Measurements from ENCODE around the gene FXYD6.

FXYD6 gene

DNA sequence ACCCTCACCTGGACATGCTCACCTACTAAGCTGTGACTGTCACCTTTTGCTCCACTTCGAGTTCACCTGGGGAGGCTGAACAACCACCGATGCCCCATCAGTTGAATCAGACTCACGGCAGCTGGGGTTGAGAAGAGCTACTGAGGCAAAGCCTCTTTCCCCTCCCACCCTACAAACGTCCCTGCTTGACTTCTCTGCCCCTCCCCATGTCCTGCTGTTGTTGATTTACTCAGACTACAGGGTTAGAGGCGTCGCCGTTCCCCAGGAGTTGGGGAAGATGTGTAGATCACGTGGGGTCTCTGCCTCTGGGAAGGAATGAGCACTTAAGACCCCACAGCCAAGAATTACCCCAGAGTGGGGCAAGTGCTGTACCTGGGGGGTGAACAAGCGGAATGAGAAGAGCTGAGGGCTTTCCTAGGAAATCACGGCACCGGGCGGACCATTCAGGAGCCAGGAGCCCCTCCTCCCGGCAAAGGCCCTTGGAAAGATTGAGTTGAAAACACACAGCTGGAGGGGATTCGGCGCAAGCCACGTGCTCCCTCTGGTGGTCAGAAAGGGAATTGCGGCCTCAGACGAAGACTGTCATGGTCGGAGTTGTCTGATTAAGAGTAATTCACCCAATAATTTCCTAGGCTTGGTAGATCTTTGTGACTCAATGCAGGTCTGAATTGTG lies 59.0 kb downstream of the FXYD6 start:
- Histone ChIP-seq H3K27ac (replicated peaks) (0 out of 2 replicates have a peak overlapping the region, but pooled peaks have one; percentile 4), H3K4me3 (replicated peaks; ENCODE audit: insufficient read depth, low read length) (no peak overlapping the region)
- peak; percentile 65 to 80 for DNase-seq (ENCODE audit: low read depth in 1 of 2, low spot score in 1 of 2)

DNA sequence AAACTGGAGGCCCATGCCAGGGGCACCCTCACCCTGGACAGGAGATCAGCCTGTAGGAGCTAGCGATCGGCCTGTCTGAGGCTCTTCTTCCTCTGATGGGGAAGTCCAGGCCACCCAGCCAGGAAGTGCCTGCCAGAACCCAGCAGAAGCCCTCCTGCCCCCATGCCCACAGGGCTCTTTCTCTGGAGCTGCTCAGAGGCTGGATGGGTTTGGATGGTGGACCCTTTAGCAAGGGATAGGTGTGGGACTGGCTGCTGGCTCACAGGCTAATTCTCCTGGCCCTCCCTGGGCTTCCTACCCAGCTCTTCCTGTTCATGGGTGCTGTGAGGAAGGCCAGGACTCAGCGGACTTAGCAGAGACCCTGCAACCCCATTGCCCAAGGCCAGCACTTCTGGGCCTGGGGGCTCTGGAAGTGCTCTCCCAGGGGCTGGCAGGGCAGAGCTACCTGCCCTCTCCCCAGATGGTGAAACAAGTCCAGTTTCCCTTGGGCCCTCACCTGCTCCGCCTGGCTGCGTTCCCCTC lies 59.6 kb downstream of the FXYD6 start:
- H3K4me3 ChIP-seq (replicated peaks; ENCODE audit: insufficient read depth, low read length): no peak overlapping the region
- TF ChIP-seq CTCF (IDR thresholded peaks at IDR 0.05; ENCODE audit: insufficient read depth, low read length) (no peak), GABPA (IDR thresholded peaks at IDR 0.05; ENCODE audit: low read depth) (no peak), SPI1 (IDR thresholded peaks at IDR 0.05; ENCODE audit: borderline replicate concordance, low read depth) (peak; percentile 52; the same call in 1 of the 2 replicates), POLR2AphosphoS5 (IDR thresholded peaks at IDR 0.05; ENCODE audit: low read depth) (no peak)
- TF ChIP-seq, protein P1, sequence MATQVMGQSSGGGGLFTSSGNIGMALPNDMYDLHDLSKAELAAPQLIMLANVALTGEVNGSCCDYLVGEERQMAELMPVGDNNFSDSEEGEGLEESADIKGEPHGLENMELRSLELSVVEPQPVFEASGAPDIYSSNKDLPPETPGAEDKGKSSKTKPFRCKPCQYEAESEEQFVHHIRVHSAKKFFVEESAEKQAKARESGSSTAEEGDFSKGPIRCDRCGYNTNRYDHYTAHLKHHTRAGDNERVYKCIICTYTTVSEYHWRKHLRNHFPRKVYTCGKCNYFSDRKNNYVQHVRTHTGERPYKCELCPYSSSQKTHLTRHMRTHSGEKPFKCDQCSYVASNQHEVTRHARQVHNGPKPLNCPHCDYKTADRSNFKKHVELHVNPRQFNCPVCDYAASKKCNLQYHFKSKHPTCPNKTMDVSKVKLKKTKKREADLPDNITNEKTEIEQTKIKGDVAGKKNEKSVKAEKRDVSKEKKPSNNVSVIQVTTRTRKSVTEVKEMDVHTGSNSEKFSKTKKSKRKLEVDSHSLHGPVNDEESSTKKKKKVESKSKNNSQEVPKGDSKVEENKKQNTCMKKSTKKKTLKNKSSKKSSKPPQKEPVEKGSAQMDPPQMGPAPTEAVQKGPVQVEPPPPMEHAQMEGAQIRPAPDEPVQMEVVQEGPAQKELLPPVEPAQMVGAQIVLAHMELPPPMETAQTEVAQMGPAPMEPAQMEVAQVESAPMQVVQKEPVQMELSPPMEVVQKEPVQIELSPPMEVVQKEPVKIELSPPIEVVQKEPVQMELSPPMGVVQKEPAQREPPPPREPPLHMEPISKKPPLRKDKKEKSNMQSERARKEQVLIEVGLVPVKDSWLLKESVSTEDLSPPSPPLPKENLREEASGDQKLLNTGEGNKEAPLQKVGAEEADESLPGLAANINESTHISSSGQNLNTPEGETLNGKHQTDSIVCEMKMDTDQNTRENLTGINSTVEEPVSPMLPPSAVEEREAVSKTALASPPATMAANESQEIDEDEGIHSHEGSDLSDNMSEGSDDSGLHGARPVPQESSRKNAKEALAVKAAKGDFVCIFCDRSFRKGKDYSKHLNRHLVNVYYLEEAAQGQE (IDR thresholded peaks at IDR 0.05; ENCODE audit: insufficient replicate concordance, low read depth): no peak
- no peaks in the 10 kb centered on the region for H3K27me3 ChIP-seq (ENCODE audit: insufficient read depth, poor library complexity, severe bottlenecking)
- peak in 1 of 2 experiments; percentile 38 for DNase-seq (ENCODE audit: low read depth in 1 of 2, low spot score in 1 of 2)
- H3K27ac ChIP-seq (replicated peaks): peak overlapping the region; percentile 69

More for the DNA sequence above, 59.0 kb downstream of the FXYD6 start:
- H3K27me3 ChIP-seq (ENCODE audit: insufficient read depth, poor library complexity, severe bottlenecking): no peaks in the 10 kb centered on the region
- TF ChIP-seq, protein P1 (IDR thresholded peaks at IDR 0.05; ENCODE audit: insufficient replicate concordance, low read depth): no peak
- TF ChIP-seq CTCF (IDR thresholded peaks at IDR 0.05; ENCODE audit: insufficient read depth, low read length): peak; percentile 99

- H3K27ac ChIP-seq (replicated peaks): peak overlapping the region; percentile 69
- H3K27me3 ChIP-seq (ENCODE audit: insufficient read depth, poor library complexity, severe bottlenecking): no peaks in the 10 kb centered on the region
- no peak overlapping the region for H3K4me3 ChIP-seq (replicated peaks; ENCODE audit: insufficient read depth, low read length)
- DNase-seq (ENCODE audit: low read depth in 1 of 2, low spot score in 1 of 2): no peak
- TF ChIP-seq CTCF (IDR thresholded peaks at IDR 0.05; ENCODE audit: insufficient read depth, low read length): no peak
- no peak for TF ChIP-seq SPI1 (IDR thresholded peaks at IDR 0.05; ENCODE audit: borderline replicate concordance, low read depth)
- no peak for TF ChIP-seq POLR2AphosphoS5 (IDR thresholded peaks at IDR 0.05; ENCODE audit: low read depth)
- no peak for TF ChIP-seq GABPA (IDR thresholded peaks at IDR 0.05; ENCODE audit: low read depth)
- TF ChIP-seq, protein P1 (IDR thresholded peaks at IDR 0.05; ENCODE audit: insufficient replicate concordance, low read depth): no peak
Measured at GRCh38 chr11:117816151-117816741, 60.2 kb downstream of the FXYD6 start.
